ENCODE results near the gene CLEC1A.

The CLEC1A gene

DNA sequence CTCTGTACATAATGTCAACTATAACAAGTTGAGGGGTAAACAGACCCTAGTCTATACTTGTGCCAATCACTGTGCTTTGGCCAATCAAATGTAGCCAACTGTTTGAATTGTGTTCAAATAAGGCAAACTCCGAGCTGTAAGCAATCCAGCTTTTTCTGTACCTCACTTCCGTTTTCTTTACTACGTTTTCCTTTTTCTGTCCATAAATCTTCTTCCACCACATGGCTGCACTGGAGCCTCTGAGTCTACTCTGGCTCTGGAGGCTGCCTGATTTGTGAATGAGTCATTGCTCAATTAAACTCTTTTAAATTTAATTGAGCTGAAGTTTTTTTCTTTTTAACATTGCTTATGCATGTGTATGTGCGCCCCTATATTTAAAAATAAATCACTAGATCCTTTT, 29.7 kb downstream of the CLEC1A start:
- no peaks in the 10 kb centered on the region for H4K20me1 ChIP-seq (ENCODE audit: insufficient read depth)
- TF ChIP-seq, protein P1, sequence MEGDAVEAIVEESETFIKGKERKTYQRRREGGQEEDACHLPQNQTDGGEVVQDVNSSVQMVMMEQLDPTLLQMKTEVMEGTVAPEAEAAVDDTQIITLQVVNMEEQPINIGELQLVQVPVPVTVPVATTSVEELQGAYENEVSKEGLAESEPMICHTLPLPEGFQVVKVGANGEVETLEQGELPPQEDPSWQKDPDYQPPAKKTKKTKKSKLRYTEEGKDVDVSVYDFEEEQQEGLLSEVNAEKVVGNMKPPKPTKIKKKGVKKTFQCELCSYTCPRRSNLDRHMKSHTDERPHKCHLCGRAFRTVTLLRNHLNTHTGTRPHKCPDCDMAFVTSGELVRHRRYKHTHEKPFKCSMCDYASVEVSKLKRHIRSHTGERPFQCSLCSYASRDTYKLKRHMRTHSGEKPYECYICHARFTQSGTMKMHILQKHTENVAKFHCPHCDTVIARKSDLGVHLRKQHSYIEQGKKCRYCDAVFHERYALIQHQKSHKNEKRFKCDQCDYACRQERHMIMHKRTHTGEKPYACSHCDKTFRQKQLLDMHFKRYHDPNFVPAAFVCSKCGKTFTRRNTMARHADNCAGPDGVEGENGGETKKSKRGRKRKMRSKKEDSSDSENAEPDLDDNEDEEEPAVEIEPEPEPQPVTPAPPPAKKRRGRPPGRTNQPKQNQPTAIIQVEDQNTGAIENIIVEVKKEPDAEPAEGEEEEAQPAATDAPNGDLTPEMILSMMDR (conservative IDR thresholded peaks at IDR 0.05; ENCODE audit: low read depth, low read length), result no peak
- H3K27me3 ChIP-seq (ENCODE audit: insufficient read depth, low read depth), result no peaks in the 10 kb centered on the region
- H3K27ac ChIP-seq, result no peak overlapping the region
- no peaks in the 10 kb centered on the region for H3K79me2 ChIP-seq (ENCODE audit: insufficient read depth, low read depth)
- no peak overlapping the region for H2AFZ ChIP-seq (ENCODE audit: low read depth)
- H3K9ac ChIP-seq, result no peak overlapping the region
- H3K4me2 ChIP-seq, result no peak overlapping the region
- H3K36me3 ChIP-seq (ENCODE audit: insufficient read depth), result no peaks in the 10 kb centered on the region
- H3K4me1 ChIP-seq (ENCODE audit: low read depth, poor library complexity, severe bottlenecking), result peaks cover 37% of the 10 kb centered on the region
- no peak overlapping the region for H3K4me3 ChIP-seq (IDR thresholded peaks at IDR 0.05; ENCODE audit: insufficient read depth, low read depth, low read length)

DNA sequence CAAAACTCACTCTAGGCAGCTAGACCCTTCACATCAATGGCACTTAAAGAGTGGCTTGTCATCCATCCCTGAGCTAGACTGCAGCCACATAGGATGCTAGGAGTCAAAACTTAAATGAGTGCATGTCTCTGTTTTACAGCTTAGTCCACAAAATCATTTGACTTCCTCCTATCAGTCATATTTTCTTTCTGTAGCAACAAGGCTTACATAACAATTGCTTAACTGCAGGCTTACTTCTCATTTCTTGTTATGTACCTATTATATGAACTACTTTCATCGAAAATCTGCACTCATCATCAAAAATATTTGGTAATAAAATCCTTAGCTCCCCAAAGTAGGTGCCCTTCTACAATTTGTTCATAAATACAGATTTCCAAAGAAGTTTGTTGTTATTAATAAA, 30.1 kb downstream of the CLEC1A start:
- Histone ChIP-seq H3K4me1 (ENCODE audit: low read depth, poor library complexity, severe bottlenecking) (peaks cover 37% of the 10 kb centered on the region), H3K79me2 (ENCODE audit: insufficient read depth, low read depth) (no peaks in the 10 kb centered on the region), H3K4me2 (no peak overlapping the region), H2AFZ (ENCODE audit: low read depth) (no peak overlapping the region), H3K27me3 (ENCODE audit: insufficient read depth, low read depth) (no peaks in the 10 kb centered on the region), H3K36me3 (ENCODE audit: insufficient read depth) (no peaks in the 10 kb centered on the region), H3K27ac (no peak overlapping the region), H4K20me1 (ENCODE audit: insufficient read depth) (no peaks in the 10 kb centered on the region), H3K4me3 (IDR thresholded peaks at IDR 0.05; ENCODE audit: insufficient read depth, low read depth, low read length) (no peak overlapping the region), H3K9ac (no peak overlapping the region)
- TF ChIP-seq, protein P1 (conservative IDR thresholded peaks at IDR 0.05; ENCODE audit: low read depth, low read length), result no peak

DNA sequence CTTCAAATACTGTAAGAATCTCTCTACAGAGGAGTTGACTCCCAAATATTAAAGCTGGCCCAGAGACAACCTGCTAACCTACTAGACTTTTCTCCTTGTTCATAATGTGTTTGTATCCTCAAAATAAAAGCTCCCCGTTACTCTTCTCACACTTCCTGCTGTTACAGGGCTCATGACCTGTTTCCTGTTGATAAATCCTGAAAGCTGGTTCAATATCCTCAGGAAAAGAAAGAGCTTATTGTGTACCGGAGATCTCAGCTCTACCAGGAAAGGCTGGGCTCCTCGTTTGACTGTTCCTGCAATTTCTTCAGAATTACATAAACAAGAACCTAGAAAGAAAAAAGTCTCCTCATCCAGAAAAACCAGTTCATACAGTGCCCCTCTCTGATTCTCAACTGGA, 30.8 kb downstream of the CLEC1A start:
- Histone ChIP-seq H3K4me1 (ENCODE audit: low read depth, poor library complexity, severe bottlenecking) (peaks cover 37% of the 10 kb centered on the region), H3K27ac (no peak overlapping the region), H2AFZ (ENCODE audit: low read depth) (no peak overlapping the region), H3K4me2 (no peak overlapping the region), H3K27me3 (ENCODE audit: insufficient read depth, low read depth) (no peaks in the 10 kb centered on the region), H3K4me3 (IDR thresholded peaks at IDR 0.05; ENCODE audit: insufficient read depth, low read depth, low read length) (no peak overlapping the region), H3K79me2 (ENCODE audit: insufficient read depth, low read depth) (no peaks in the 10 kb centered on the region), H3K9ac (no peak overlapping the region), H3K36me3 (ENCODE audit: insufficient read depth) (no peaks in the 10 kb centered on the region), H4K20me1 (ENCODE audit: insufficient read depth) (no peaks in the 10 kb centered on the region)
- TF ChIP-seq, protein P1 (conservative IDR thresholded peaks at IDR 0.05; ENCODE audit: low read depth, low read length), result no peak

DNA sequence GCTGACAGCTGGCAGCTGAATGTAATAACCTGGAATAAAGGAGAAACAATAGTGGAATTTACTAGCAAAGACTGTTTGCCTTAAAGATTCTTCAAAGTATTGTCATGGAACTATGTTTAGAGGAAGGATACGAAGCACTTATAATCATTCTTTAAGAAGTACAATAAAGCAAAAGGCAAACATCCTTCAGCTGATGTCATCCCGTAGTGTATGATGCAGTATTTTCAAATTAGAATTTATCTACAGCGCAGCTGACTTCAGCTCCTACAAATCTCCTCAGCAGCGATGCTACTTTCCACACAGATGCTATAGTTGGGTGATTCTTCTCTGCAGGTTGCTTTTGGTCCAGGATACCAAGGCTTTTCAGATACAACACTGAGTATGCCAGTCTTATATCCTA, 31.5 kb downstream of the CLEC1A start:
- Histone ChIP-seq H3K4me1 (ENCODE audit: low read depth, poor library complexity, severe bottlenecking) (peaks cover 37% of the 10 kb centered on the region), H3K4me3 (IDR thresholded peaks at IDR 0.05; ENCODE audit: insufficient read depth, low read depth, low read length) (no peak overlapping the region), H3K79me2 (ENCODE audit: insufficient read depth, low read depth) (no peaks in the 10 kb centered on the region), H2AFZ (ENCODE audit: low read depth) (no peak overlapping the region), H3K36me3 (ENCODE audit: insufficient read depth) (no peaks in the 10 kb centered on the region), H3K27me3 (ENCODE audit: insufficient read depth, low read depth) (no peaks in the 10 kb centered on the region), H4K20me1 (ENCODE audit: insufficient read depth) (no peaks in the 10 kb centered on the region), H3K4me2 (no peak overlapping the region), H3K9ac (no peak overlapping the region), H3K27ac (no peak overlapping the region)
- TF ChIP-seq, protein P1 (conservative IDR thresholded peaks at IDR 0.05; ENCODE audit: low read depth, low read length), result no peak
